T1000 (cell line): ENCODE results near the gene TPSG1.
"Not testable (repeated sequence)": the region's sequence is repeated elsewhere in the genome, so short reads cannot be mapped to it uniquely, and the experiment has no call there.

Source experiments
- DNase-seq: peaks from one replicate; lab custom pipeline; 2025; ENCODE audit warnings: mixed read lengths; lab: John Stamatoyannopoulos, UW

Gene TPSG1

GRCh38 chr16:1256874-1257322 lies 31.8 kb upstream of the TPSG1 start:
- DNase-seq = no peak

- not testable (repeated sequence) for DNase-seq
These were observed 31.3 kb upstream of the TPSG1 start for GRCh38 chr16:1256296-1256873.

GRCh38 chr16:1255276-1256122 lies 30.4 kb upstream of the TPSG1 start, which contains the start of gene TPSD1:
TSS of gene TPSD1 (plus strand) at chr16:1256069. CDS start at chr16:1256281, 212 bp downstream.
- not testable (repeated sequence) for DNase-seq

GRCh38 chr16:1254821-1255220 lies 29.8 kb upstream of the TPSG1 start:
- not testable (repeated sequence) for DNase-seq

GRCh38 chr16:1253701-1254364 lies 28.8 kb upstream of the TPSG1 start:
- not testable (repeated sequence) for DNase-seq

GRCh38 chr16:1249031-1249755 lies 24.1 kb upstream of the TPSG1 start:
- DNase-seq = not testable (repeated sequence)

- DNase-seq = not testable (repeated sequence)
These were observed 23.0 kb upstream of the TPSG1 start for GRCh38 chr16:1247903-1248537.

- no peak for DNase-seq
These were observed 20.5 kb upstream of the TPSG1 start for GRCh38 chr16:1245452-1246020.

GRCh38 chr16:1244881-1245280 lies 19.8 kb upstream of the TPSG1 start:
- no peak for DNase-seq

GRCh38 chr16:1243907-1244850 lies 19.1 kb upstream of the TPSG1 start:
- not testable (repeated sequence) for DNase-seq

- not testable (repeated sequence) for DNase-seq
These were observed 18.3 kb upstream of the TPSG1 start for GRCh38 chr16:1243363-1243762.

GRCh38 chr16:1241081-1241480 lies 16.0 kb upstream of the TPSG1 start:
- not testable (repeated sequence) for DNase-seq

- DNase-seq = not testable (repeated sequence)
These were observed 15.4 kb upstream of the TPSG1 start, which contains the start of gene TPSAB1 for GRCh38 chr16:1240436-1240835. TSS of gene TPSAB1 (plus strand) at chr16:1240705. CDS start at chr16:1240939, 234 bp downstream.

GRCh38 chr16:1239575-1239974 lies 14.5 kb upstream of the TPSG1 start:
- DNase-seq = not testable (repeated sequence)

- DNase-seq = not testable (repeated sequence)
These were observed 13.8 kb upstream of the TPSG1 start for GRCh38 chr16:1238909-1239308.

GRCh38 chr16:1237990-1238389 lies 12.9 kb upstream of the TPSG1 start:
- no peak for DNase-seq

GRCh38 chr16:1236659-1237058 lies 11.6 kb upstream of the TPSG1 start:
- DNase-seq = not testable (repeated sequence)

GRCh38 chr16:1232049-1232748 lies 7.1 kb upstream of the TPSG1 start:
- DNase-seq = not testable (repeated sequence)

- DNase-seq = not testable (repeated sequence)
These were observed 6.2 kb upstream of the TPSG1 start for GRCh38 chr16:1231301-1231700.
